Smooth muscle cell (in vitro differentiated cells): Measurements from ENCODE around the gene RREB1. TPM values are rescaled to one million over a fixed set of nuclear protein-coding genes. Genes with fewer than 3 reads are reported as not detected.
A peak's percentile ranks its signal among the peaks of the same experiment; 100 is the strongest.

Experiments used
- DNase-seq: peaks from one replicate; lab custom pipeline; 2025; ENCODE audit not compliant: unreplicated experiment; lab: John Stamatoyannopoulos, UW
- H2AFZ ChIP-seq: fragments of 200-600 bp; sonication (generic); 2 replicates; pipeline ENCODE4 v1.6.0; 2016; ENCODE audit warnings: antibody characterized with exemption, low read depth, mild to moderate bottlenecking
- H3F3A ChIP-seq: fragments of 200-600 bp; sonication (generic); 2 replicates; pipeline ENCODE4 v1.6.0; 2017; ENCODE audit warnings: antibody characterized with exemption, low read depth
- H3K27ac ChIP-seq: fragments of 200-600 bp; sonication (generic); 2 replicates; pipeline ENCODE4 v1.5.1; 2016; ENCODE audit warnings: low read depth, mild to moderate bottlenecking
- H3K27me3 ChIP-seq: fragments of 200-600 bp; sonication (generic); 2 replicates; pipeline ENCODE4 v1.6.1; 2016; ENCODE audit warnings: low read depth, mild to moderate bottlenecking
- H3K36me3 ChIP-seq: fragments of 200-600 bp; sonication (generic); 2 replicates; pipeline ENCODE4 v1.5.1; 2016; ENCODE audit warnings: low read depth
- H3K4me1 ChIP-seq: fragments of 200-600 bp; sonication (generic); 2 replicates; pipeline ENCODE4 v1.5.1; 2016; ENCODE audit warnings: low read depth
- H3K4me2 ChIP-seq: fragments of 200-600 bp; sonication (generic); 2 replicates; pipeline ENCODE4 v1.6.0; 2016; ENCODE audit warnings: mild to moderate bottlenecking
- H3K4me3 ChIP-seq: fragments of 200-600 bp; sonication (generic); 2 replicates; pipeline ENCODE4 v1.5.1; 2016; ENCODE audit warnings: mild to moderate bottlenecking
- H3K79me2 ChIP-seq: fragments of 200-600 bp; sonication (generic); 2 replicates; pipeline ENCODE4 v1.6.0; 2016; ENCODE audit warnings: low read depth, mild to moderate bottlenecking
- H3K9ac ChIP-seq: fragments of 200-600 bp; sonication (generic); 2 replicates; pipeline ENCODE4 v1.6.0; 2016; ENCODE audit warnings: low read depth
- H3K9me3 ChIP-seq: fragments of 200-600 bp; sonication (generic); replicated peaks from 2 replicates; pipeline ENCODE4 v1.5.1; 2016; ENCODE audit warnings: low read depth
- H4K20me1 ChIP-seq: fragments of 200-600 bp; sonication (generic); 2 replicates; pipeline ENCODE4 v1.6.0; 2016; ENCODE audit warnings: low read depth
- WGBS: methylation state at CpG from one replicate; pipeline ENCODE4 v1.1.7; 2016; ENCODE audit warnings: low lambda C conversion rate; 5-methylcytosine and 5-hydroxymethylcytosine counted together
- polyA plus RNA-seq: library from polyadenylated mRNA; unstranded; fragments of >200 nt; fragmentation: Nextera tagmentation; extraction: Ambion mirVana; gene quantifications from 2 replicates; pipeline ENCODE4 v1.2.1, GENCODE V29; 2016
- total RNA-seq: library from RNA; depleted of rRNA; stranded (reverse); fragments of >200 nt; gene quantifications from 2 replicates; pipeline ENCODE4 v1.2.3, GENCODE V29; 2014
- TF ChIP-seq, protein P1 (sequence below): fragments of 200-600 bp; sonication (generic); IDR thresholded peaks from 2 replicates; pipeline ENCODE4 v1.5.1; 2017; ENCODE audit warnings: borderline replicate concordance, mild to moderate bottlenecking, antibody characterized with exemption; ENCODE audit not compliant: insufficient read depth, poor library complexity, severe bottlenecking

The RREB1 gene
- total and polyA plus RNA-seq, 2 experiments from 2014 or later: 13.2 to 26.1 TPM

DNA sequence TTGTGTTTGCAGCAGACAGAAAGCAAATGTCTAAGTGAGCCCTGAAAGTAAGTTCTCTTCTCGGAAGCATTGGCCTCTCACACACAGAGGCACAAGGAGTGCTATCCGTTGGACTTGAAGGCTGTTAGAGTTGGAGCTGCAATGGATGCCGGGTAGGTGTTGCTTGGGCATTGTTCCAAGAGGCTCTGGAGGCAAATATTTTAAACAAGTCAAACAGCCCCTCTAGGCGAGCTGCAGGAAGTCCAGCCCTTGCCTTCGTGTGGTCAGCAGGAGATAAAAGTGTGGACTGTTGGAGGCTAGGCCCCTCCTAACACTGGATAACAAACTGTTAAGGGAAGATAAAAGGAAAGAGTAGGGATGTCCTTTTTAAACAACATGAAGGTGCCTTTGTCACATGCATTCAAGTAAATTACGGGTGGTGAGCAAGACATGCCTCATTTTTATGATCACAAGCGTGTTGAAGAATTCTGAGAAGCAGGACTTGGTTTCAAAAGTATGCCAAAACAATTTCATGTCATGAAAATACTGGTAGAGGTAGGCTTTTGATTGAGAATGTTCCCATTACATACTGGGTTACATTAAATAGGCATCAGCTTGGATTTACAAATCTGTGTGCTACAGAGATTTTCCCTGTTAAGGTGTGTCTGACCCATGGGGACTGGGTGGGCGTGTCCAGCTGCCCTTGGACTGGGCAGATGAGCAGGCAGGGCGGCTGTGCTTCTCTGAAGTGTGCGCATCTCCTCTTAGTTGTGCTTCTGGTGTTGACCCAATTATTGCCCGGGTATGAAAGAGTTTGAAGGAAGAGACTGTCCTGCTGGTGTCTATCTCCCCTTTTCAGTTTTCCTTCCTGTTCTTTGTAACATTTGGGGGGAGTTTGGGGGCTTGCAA, 57.5 kb downstream of the RREB1 start:
- no peak overlapping the region for H3K4me3 ChIP-seq
- DNase-seq: no peak
- peaks cover 25% of the 10 kb centered on the region for H3K4me1 ChIP-seq
- H3K4me2 ChIP-seq: peak overlapping the region; percentile 53
- no peaks in the 10 kb centered on the region for H3K36me3 ChIP-seq
- no peaks in the 10 kb centered on the region for H3K9me3 ChIP-seq
- WGBS: 50% methylated on average over 11 of the region's 11 CpGs
- peaks cover 3% of the 10 kb centered on the region for H3F3A ChIP-seq
- no peak overlapping the region for H3K9ac ChIP-seq
- peaks cover 96% of the 10 kb centered on the region for H3K79me2 ChIP-seq
- peak overlapping the region; percentile 49 for H3K27ac ChIP-seq
- H4K20me1 ChIP-seq: peaks cover 100% of the 10 kb centered on the region
- H2AFZ ChIP-seq: no peak overlapping the region
- TF ChIP-seq, protein P1, sequence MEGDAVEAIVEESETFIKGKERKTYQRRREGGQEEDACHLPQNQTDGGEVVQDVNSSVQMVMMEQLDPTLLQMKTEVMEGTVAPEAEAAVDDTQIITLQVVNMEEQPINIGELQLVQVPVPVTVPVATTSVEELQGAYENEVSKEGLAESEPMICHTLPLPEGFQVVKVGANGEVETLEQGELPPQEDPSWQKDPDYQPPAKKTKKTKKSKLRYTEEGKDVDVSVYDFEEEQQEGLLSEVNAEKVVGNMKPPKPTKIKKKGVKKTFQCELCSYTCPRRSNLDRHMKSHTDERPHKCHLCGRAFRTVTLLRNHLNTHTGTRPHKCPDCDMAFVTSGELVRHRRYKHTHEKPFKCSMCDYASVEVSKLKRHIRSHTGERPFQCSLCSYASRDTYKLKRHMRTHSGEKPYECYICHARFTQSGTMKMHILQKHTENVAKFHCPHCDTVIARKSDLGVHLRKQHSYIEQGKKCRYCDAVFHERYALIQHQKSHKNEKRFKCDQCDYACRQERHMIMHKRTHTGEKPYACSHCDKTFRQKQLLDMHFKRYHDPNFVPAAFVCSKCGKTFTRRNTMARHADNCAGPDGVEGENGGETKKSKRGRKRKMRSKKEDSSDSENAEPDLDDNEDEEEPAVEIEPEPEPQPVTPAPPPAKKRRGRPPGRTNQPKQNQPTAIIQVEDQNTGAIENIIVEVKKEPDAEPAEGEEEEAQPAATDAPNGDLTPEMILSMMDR: no peak
- H3K27me3 ChIP-seq: no peaks in the 10 kb centered on the region

DNA sequence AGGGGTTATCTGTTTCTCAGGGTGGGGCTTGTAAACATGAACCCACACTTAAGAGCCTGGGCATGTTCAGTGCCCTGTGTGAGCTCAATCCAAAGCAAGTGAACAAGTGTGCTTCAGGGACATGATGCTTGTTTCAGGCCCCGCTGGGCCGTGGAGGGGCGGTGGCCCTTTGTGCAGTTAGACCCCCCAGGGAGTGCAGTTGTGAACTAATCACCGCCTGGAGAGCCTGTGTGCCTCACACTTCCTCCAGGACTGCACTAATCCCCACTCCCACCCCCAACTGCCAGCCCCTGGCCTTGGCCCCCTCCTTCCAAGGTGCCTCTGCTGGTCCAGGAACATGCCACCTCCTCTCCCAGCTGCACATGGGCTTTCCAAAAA, 58.1 kb downstream of the RREB1 start:
- 49% methylated on average over 4 of the region's 4 CpGs for WGBS
- H3K4me1 ChIP-seq: peaks cover 25% of the 10 kb centered on the region
- peaks cover 100% of the 10 kb centered on the region for H4K20me1 ChIP-seq
- no peak overlapping the region for H3K9ac ChIP-seq
- no peak overlapping the region for H2AFZ ChIP-seq
- no peak overlapping the region for H3K4me3 ChIP-seq
- no peak for DNase-seq
- H3K27ac ChIP-seq: peak overlapping the region; percentile 49
- H3K4me2 ChIP-seq: peak overlapping the region; percentile 53
- no peaks in the 10 kb centered on the region for H3K36me3 ChIP-seq
- no peaks in the 10 kb centered on the region for H3K27me3 ChIP-seq
- peaks cover 3% of the 10 kb centered on the region for H3F3A ChIP-seq
- peaks cover 97% of the 10 kb centered on the region for H3K79me2 ChIP-seq
- TF ChIP-seq, protein P1: no peak
- H3K9me3 ChIP-seq: no peaks in the 10 kb centered on the region

DNA sequence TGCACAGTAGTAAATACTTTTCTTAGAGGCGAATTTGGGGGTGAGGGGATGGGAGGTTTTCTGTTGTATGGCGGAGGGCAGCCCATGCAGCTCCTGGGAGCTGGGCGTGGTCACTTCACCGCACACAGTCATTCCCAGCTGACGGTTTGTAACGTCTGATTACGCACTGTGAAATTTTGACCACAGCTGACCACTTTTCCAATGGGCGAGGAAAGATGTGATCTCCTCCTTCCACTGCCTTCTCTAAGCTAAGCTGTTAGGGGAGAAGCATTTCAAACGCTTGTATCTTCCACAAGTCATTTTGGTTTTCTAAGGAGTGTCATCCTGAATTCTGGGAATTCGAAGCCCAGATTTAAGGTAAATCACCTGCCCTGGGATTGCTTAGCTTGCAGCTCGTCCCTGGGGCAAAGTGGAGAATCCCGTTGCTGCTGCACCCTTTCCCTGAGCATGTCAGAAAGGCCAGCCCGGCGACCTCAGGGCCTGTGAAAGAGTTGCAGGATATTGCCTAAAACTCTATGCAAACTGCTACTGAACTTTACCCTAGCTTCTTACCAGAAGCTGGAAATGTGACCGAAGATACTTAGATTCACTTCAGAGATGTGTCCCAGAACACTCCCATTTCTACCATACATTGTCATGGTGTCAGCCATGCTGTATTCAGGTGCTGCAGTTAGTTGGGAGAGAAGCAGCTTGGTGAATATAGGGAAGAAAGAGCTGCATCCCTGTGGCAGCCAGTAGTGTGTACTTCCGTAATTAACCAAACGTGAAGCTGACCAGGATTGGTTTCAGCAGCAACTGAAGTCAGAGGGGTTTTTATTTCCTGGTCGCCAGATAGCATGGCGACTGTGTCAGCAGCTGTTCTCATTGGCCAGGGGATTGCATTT, 58.9 kb downstream of the RREB1 start:
- DNase-seq: no peak
- peak overlapping the region; percentile 53 for H3K4me2 ChIP-seq
- H4K20me1 ChIP-seq: peaks cover 100% of the 10 kb centered on the region
- H3K9ac ChIP-seq: peak overlapping the region; percentile 8
- peaks cover 97% of the 10 kb centered on the region for H3K79me2 ChIP-seq
- no peak overlapping the region for H3K4me3 ChIP-seq
- peaks cover 3% of the 10 kb centered on the region for H3F3A ChIP-seq
- TF ChIP-seq, protein P1: no peak
- no peaks in the 10 kb centered on the region for H3K27me3 ChIP-seq
- no peaks in the 10 kb centered on the region for H3K9me3 ChIP-seq
- peak overlapping the region; percentile 49 for H3K27ac ChIP-seq
- peaks cover 25% of the 10 kb centered on the region for H3K4me1 ChIP-seq
- no peak overlapping the region for H2AFZ ChIP-seq
- H3K36me3 ChIP-seq: no peaks in the 10 kb centered on the region
- 69% methylated on average over 19 of the region's 19 CpGs for WGBS
